Fibroblast of the aortic adventitia (primary cell): ENCODE results near the gene EXOC6. TPM values are rescaled to one million over a fixed set of nuclear protein-coding genes. Genes with fewer than 3 reads are reported as not detected.

Experiments used
- DNase-seq: peaks from one replicate; pipeline ENCODE4 v3.0.0-alpha.2; 2010; ENCODE audit warnings: low read depth
- H3K4me3 ChIP-seq: 2 replicates; pipeline ENCODE4 v1.5.1; 2011; ENCODE audit warnings: low read depth, mild to moderate bottlenecking, control low read depth, low read length, moderate library complexity
- CTCF ChIP-seq: IDR thresholded peaks from 2 replicates; pipeline ENCODE4 v1.5.1; 2011; ENCODE audit warnings: mild to moderate bottlenecking, low read length, control low read depth, inconsistent platforms; ENCODE audit not compliant: insufficient read depth
- total RNA-seq: library from RNA; depleted of rRNA; stranded (reverse); fragments of >200 nt; gene quantifications from 2 replicates; pipeline ENCODE4 v1.2.3, GENCODE V29; 2012; ENCODE audit warnings: low replicate concordance

Gene EXOC6
- total RNA-seq, 1 donor: 16.5 TPM

GRCh38 chr10:92991513-92991912 is 143.2 kb downstream of the EXOC6 start:
- TF ChIP-seq CTCF: no peak
- no peak for DNase-seq
- no peak overlapping the region for H3K4me3 ChIP-seq

- no peak for DNase-seq
- H3K4me3 ChIP-seq: no peak overlapping the region
- TF ChIP-seq CTCF: no peak
Observed at GRCh38 chr10:92993699-92994272, 145.5 kb downstream of the EXOC6 start.

- H3K4me3 ChIP-seq: no peak overlapping the region
- DNase-seq: no peak
- no peak for TF ChIP-seq CTCF
Observed at GRCh38 chr10:92995509-92995908, 147.2 kb downstream of the EXOC6 start.

- no peak for DNase-seq
- no peak for TF ChIP-seq CTCF
- H3K4me3 ChIP-seq: no peak overlapping the region
Observed at GRCh38 chr10:92997620-92998019, 149.3 kb downstream of the EXOC6 start.

- TF ChIP-seq CTCF: no peak
- DNase-seq: no peak
- H3K4me3 ChIP-seq: no peak overlapping the region
Observed at GRCh38 chr10:92999191-92999590, 150.9 kb downstream of the EXOC6 start.

- TF ChIP-seq CTCF: peak; percentile 76
- no peak overlapping the region for H3K4me3 ChIP-seq
- peak; percentile 76 for DNase-seq
Observed at GRCh38 chr10:93006435-93007039, 158.2 kb downstream of the EXOC6 start.

GRCh38 chr10:93015722-93016121 is 167.4 kb downstream of the EXOC6 start:
- DNase-seq: no peak
- no peak overlapping the region for H3K4me3 ChIP-seq
- no peak for TF ChIP-seq CTCF
